DND-41 (cell line): ENCODE results near the gene MGAT5.

Experiments
- ATAC-seq: fragments of 200-7000 bp; cut with Tn5 transposase; 3 replicates; pipeline ENCODE4 v1.9.1; 2021; ENCODE audit warnings: low read depth; ENCODE audit not compliant: insufficient read depth
- DNase-seq: peaks from one replicate; pipeline ENCODE4 v3.0.0-alpha.2; 2020
- H2AFZ ChIP-seq: 2 replicates; pipeline ENCODE4 v1.6.0; 2012; ENCODE audit warnings: low read depth, low read length
- H3K27ac ChIP-seq: 2 replicates; pipeline ENCODE4 v1.5.1; 2012; ENCODE audit warnings: low read length, inconsistent platforms
- H3K27me3 ChIP-seq: fragments of 200-600 bp; sonication (generic); 2 replicates; pipeline ENCODE4 v1.6.0; 2012; ENCODE audit warnings: low read length, mild to moderate bottlenecking, inconsistent platforms; ENCODE audit not compliant: insufficient read depth, poor library complexity
- H3K36me3 ChIP-seq: 2 replicates; pipeline ENCODE4 v1.5.1; 2012; ENCODE audit warnings: low read length, inconsistent platforms; ENCODE audit not compliant: insufficient read depth
- H3K4me1 ChIP-seq: 2 replicates; pipeline ENCODE4 v1.5.1; 2012; ENCODE audit warnings: mild to moderate bottlenecking, low read length; ENCODE audit not compliant: insufficient read depth
- H3K4me2 ChIP-seq: 2 replicates; pipeline ENCODE4 v1.6.0; 2012; ENCODE audit warnings: mild to moderate bottlenecking, moderate library complexity, low read length, inconsistent platforms; ENCODE audit not compliant: insufficient read depth
- H3K4me3 ChIP-seq, 2 experiments: fragments of 200-600 bp in 1 of 2; shearing (Covaris generic) in 1 of 2; 2 replicates each; pipeline ENCODE4 v1.5.1; 2012 to 2016; ENCODE audit warnings: inconsistent platforms in 2 of 2, low read length in 2 of 2, mild to moderate bottlenecking in 2 of 2, low read depth in 1 of 2, moderate library complexity in 1 of 2
- H3K79me2 ChIP-seq: 2 replicates; pipeline ENCODE4 v1.6.0; 2012; ENCODE audit warnings: low read length, inconsistent platforms; ENCODE audit not compliant: insufficient read depth
- H3K9ac ChIP-seq: 2 replicates; pipeline ENCODE4 v1.6.0; 2012; ENCODE audit warnings: low read depth, mild to moderate bottlenecking, inconsistent platforms, low read length, moderate library complexity
- H3K9me3 ChIP-seq: 2 replicates; pipeline ENCODE4 v1.5.1; 2012; ENCODE audit warnings: low read length, moderate library complexity, mild to moderate bottlenecking, inconsistent platforms; ENCODE audit not compliant: insufficient read depth, severe bottlenecking
- H4K20me1 ChIP-seq: 2 replicates; pipeline ENCODE4 v1.6.0; 2012; ENCODE audit warnings: low read length; ENCODE audit not compliant: insufficient read depth
- EZH2 ChIP-seq: IDR thresholded peaks from 3 replicates; pipeline ENCODE4 v1.6.1; 2012; ENCODE audit warnings: borderline replicate concordance, low read depth, mild to moderate bottlenecking, moderate library complexity, low read length, inconsistent platforms; ENCODE audit not compliant: severe bottlenecking
- TF ChIP-seq, protein P1 (sequence below): IDR thresholded peaks from 2 replicates; pipeline ENCODE4 v1.5.1; 2012; ENCODE audit warnings: borderline replicate concordance, low read length, moderate library complexity, mild to moderate bottlenecking; ENCODE audit not compliant: poor library complexity, severe bottlenecking; ENCODE audit errors: extremely low read depth

MGAT5 gene

DNA sequence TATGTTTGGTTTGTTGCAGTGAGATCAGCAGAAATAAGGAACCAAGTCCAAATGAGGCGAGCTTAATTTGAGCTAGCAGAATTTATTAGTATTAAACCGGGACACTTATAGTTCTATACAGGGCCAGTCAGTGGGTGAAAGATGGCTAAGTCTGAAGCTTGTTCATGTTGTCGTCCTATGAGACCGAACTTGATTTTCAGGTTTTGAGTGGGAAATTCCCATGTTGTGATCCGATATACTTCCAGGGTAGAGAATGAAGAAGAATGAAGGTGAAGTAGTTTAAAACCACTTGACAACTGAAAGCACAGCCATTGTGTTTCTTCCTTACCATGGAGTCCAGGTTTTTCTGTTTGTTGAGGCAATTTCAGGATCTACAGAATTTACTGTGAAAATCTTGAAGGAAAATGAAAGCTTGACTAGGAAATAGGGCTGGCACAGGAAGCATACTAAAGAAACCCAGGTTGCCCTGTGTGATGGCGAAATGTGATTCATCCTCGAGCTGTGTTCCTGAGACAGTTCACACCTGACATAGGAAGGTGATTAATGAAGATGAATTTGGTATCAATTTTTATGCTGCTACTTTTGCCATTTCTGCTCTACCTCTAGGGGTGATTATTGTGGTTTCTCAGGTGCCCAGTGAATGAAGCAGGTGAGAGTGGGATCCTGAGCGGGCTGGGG lies 37.6 kb upstream of the MGAT5 start:
- Histone ChIP-seq H3K9ac (no peak overlapping the region), H3K9me3 (no peaks in the 10 kb centered on the region), H3K27ac (no peak overlapping the region), H3K36me3 (no peaks in the 10 kb centered on the region), H3K4me3 (no peak overlapping the region), H2AFZ (no peak overlapping the region), H3K79me2 (peaks cover 76% of the 10 kb centered on the region), H4K20me1 (peaks cover 47% of the 10 kb centered on the region), H3K4me1 (no peaks in the 10 kb centered on the region), H3K27me3 (no peaks in the 10 kb centered on the region), H3K4me2 (no peak overlapping the region)
- TF ChIP-seq EZH2 = no peak
- TF ChIP-seq, protein P1, sequence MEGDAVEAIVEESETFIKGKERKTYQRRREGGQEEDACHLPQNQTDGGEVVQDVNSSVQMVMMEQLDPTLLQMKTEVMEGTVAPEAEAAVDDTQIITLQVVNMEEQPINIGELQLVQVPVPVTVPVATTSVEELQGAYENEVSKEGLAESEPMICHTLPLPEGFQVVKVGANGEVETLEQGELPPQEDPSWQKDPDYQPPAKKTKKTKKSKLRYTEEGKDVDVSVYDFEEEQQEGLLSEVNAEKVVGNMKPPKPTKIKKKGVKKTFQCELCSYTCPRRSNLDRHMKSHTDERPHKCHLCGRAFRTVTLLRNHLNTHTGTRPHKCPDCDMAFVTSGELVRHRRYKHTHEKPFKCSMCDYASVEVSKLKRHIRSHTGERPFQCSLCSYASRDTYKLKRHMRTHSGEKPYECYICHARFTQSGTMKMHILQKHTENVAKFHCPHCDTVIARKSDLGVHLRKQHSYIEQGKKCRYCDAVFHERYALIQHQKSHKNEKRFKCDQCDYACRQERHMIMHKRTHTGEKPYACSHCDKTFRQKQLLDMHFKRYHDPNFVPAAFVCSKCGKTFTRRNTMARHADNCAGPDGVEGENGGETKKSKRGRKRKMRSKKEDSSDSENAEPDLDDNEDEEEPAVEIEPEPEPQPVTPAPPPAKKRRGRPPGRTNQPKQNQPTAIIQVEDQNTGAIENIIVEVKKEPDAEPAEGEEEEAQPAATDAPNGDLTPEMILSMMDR = no peak
- DNase-seq = no peak
- ATAC-seq = no peak

DNA sequence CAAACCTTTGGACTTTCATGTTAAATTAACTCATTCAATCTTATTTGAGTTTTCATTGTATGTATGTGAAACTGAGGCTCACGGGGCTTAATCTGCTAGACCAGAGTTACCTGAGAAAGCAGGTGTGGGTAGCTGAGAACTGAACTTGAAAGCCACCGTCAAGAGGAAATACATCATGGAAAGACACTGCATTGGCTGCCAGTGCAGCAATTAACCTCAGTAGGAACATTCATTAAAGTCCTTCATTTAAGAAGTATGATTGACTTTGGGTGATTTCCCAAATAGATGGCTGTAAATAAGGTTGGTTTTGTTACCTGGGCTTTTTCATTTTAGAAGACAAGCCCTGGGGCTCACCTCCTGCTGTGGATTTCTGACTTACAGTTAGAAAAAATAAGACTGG lies 36.5 kb upstream of the MGAT5 start:
- no peak overlapping the region for H2AFZ ChIP-seq
- H3K79me2 ChIP-seq = peaks cover 83% of the 10 kb centered on the region
- H3K9me3 ChIP-seq = no peaks in the 10 kb centered on the region
- H3K4me3 ChIP-seq = no peak overlapping the region
- H3K4me1 ChIP-seq = no peaks in the 10 kb centered on the region
- DNase-seq = no peak
- peaks cover 50% of the 10 kb centered on the region for H4K20me1 ChIP-seq
- ATAC-seq = no peak
- H3K36me3 ChIP-seq = no peaks in the 10 kb centered on the region
- no peaks in the 10 kb centered on the region for H3K27me3 ChIP-seq
- no peak overlapping the region for H3K4me2 ChIP-seq
- no peak overlapping the region for H3K27ac ChIP-seq
- no peak for TF ChIP-seq EZH2
- TF ChIP-seq, protein P1 = no peak
- no peak overlapping the region for H3K9ac ChIP-seq

DNA sequence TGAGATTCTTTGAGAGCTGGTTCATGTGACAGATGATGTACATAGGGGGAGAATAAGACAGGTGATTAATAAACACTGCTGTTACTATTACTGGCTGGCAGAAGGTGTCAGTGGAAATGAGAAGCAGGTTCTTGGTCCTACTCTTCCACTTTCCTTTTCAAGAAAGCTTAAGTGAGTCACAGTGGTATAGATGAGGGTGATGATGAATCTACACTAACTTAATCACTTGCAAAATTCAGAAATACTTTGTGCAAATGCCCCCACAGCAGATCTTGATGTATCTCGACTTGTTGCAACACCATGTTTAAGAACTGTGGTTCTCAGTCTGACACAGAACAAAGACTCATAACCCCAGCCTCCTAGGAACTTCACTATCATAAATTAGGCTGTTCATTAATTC lies 35.9 kb upstream of the MGAT5 start:
- DNase-seq (no peak), ATAC-seq (no peak)
- Histone ChIP-seq H3K36me3 (no peaks in the 10 kb centered on the region), H2AFZ (no peak overlapping the region), H3K4me3 (no peak overlapping the region), H3K9ac (no peak overlapping the region), H3K9me3 (no peaks in the 10 kb centered on the region), H3K27ac (no peak overlapping the region), H3K4me1 (no peaks in the 10 kb centered on the region), H4K20me1 (peaks cover 50% of the 10 kb centered on the region), H3K4me2 (no peak overlapping the region), H3K27me3 (no peaks in the 10 kb centered on the region), H3K79me2 (peaks cover 78% of the 10 kb centered on the region)
- TF ChIP-seq, protein P1 = no peak
- TF ChIP-seq EZH2 = no peak

DNA sequence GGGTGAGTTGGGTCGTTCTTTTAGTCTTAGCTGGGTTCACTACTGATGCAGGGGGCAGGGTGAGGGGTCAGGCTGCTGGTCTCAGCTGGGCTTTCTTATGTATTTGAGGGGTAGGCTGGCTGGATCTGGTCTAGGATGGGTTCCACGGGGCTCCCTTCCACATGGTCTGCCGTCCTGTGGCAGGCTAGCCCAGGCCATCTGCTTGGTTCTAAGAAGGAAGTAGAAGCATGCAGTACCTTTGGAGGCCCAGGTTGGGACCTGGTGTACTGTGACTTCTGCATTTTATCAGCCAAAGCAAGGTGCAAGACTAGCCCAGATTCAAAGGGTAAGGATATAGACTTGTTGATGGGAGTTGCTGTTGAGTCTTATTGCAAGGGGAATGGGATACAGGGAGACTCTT lies 35.5 kb upstream of the MGAT5 start:
- H3K79me2 ChIP-seq = peaks cover 82% of the 10 kb centered on the region
- H2AFZ ChIP-seq = no peak overlapping the region
- ATAC-seq (no peak; the same call in 2 of the 3 replicates), DNase-seq (no peak)
- no peak overlapping the region for H3K9ac ChIP-seq
- H3K27ac ChIP-seq = no peak overlapping the region
- H4K20me1 ChIP-seq = peaks cover 52% of the 10 kb centered on the region
- H3K4me3 ChIP-seq = no peak overlapping the region
- H3K36me3 ChIP-seq = no peaks in the 10 kb centered on the region
- no peaks in the 10 kb centered on the region for H3K9me3 ChIP-seq
- 0 out of 2 replicates have a peak, but pooled peaks cover 3% of the 10 kb centered on the region for H3K4me1 ChIP-seq
- TF ChIP-seq, protein P1 = no peak
- TF ChIP-seq EZH2 = no peak
- H3K27me3 ChIP-seq = no peaks in the 10 kb centered on the region
- H3K4me2 ChIP-seq = no peak overlapping the region
